ENCODE data around the gene SMIM10.

DNA sequence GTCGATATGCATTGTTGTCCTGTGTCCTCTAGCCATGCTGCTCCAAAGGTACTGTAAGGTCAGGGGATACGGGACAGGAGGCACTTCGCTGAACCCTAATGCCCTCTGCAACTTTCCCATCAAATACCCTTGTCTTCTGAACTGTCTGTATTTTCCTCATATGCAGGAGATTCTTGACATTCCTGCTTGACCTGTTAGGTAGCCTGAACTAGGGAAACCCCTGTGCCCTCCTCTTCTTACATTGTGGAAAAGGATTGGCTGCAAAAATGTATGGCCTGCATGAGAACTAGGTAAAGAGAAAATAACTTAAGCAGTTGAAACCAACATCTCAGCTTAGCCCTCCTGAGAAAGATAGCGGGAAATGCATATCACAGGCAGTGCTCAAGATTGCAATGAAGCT lies 20.1 kb downstream of the SMIM10 start:
- TF ChIP-seq MAFK (IDR thresholded peaks at IDR 0.05; ENCODE audit: low read depth, low read length) (no peak), USF2 (IDR thresholded peaks at IDR 0.05; ENCODE audit: low read depth, low read length) (no peak), CTCF (conservative IDR thresholded peaks at IDR 0.05; ENCODE audit: low read depth, low read length) (no peak), RAD21 (IDR thresholded peaks at IDR 0.05; ENCODE audit: low read length) (no peak), POLR2A (IDR thresholded peaks at IDR 0.05; ENCODE audit: low read depth, low read length) (no peak), FOS (IDR thresholded peaks at IDR 0.05; ENCODE audit: low read depth, low read length) (no peak), RCOR1 (IDR thresholded peaks at IDR 0.05; ENCODE audit: insufficient replicate concordance, low read length) (no peak), MAZ (IDR thresholded peaks at IDR 0.05; ENCODE audit: borderline replicate concordance, low read depth, low read length) (no peak), MXI1 (IDR thresholded peaks at IDR 0.05; ENCODE audit: borderline replicate concordance, low read depth, low read length) (no peak), SMC3 (IDR thresholded peaks at IDR 0.05; ENCODE audit: low read depth, low read length) (no peak), BHLHE40 (IDR thresholded peaks at IDR 0.05; ENCODE audit: low read depth, low read length) (no peak), NFE2L2 (IDR thresholded peaks at IDR 0.05; ENCODE audit: low read depth, low read length) (no peak), CEBPB (IDR thresholded peaks at IDR 0.05; ENCODE audit: low read depth, low read length) (no peak), RFX5 (IDR thresholded peaks at IDR 0.05; ENCODE audit: low read depth, low read length) (no peak)

Data from IMR-90 (cell line).